Activated T-cell treated with anti-CD3 and anti-CD28 coated beads, Interleukin-2, amount 50 U/mL, for 24 hours (primary cell): Measurements from ENCODE around the gene NR1D1.
A peak's percentile ranks its signal among the peaks of the same experiment; 100 is the strongest.

ENCODE experiments used
- DNase-seq: peaks from one replicate; pipeline ENCODE4 v3.0.0-alpha.2; 2020
- H3K27ac Mint-ChIP-seq: 2 replicates; pipeline ENCODE4 v1.8.0; 2020; ENCODE audit warnings: mild to moderate bottlenecking, mixed read lengths
- H3K27me3 Mint-ChIP-seq: 2 replicates; pipeline ENCODE4 v1.8.0; 2020; ENCODE audit warnings: mixed read lengths
- H3K36me3 Mint-ChIP-seq: 2 replicates; pipeline ENCODE4 v1.8.0; 2020; ENCODE audit warnings: low read depth, mixed read lengths
- H3K4me1 Mint-ChIP-seq: 2 replicates; pipeline ENCODE4 v1.8.0; 2020; ENCODE audit warnings: low read depth, mixed read lengths
- H3K4me3 Mint-ChIP-seq: 2 replicates; pipeline ENCODE4 v1.8.0; 2020; ENCODE audit warnings: mild to moderate bottlenecking, moderate library complexity, mixed read lengths
- H3K9me3 Mint-ChIP-seq: 2 replicates; pipeline ENCODE4 v1.8.0; 2020; ENCODE audit warnings: mixed read lengths

Gene NR1D1

DNA sequence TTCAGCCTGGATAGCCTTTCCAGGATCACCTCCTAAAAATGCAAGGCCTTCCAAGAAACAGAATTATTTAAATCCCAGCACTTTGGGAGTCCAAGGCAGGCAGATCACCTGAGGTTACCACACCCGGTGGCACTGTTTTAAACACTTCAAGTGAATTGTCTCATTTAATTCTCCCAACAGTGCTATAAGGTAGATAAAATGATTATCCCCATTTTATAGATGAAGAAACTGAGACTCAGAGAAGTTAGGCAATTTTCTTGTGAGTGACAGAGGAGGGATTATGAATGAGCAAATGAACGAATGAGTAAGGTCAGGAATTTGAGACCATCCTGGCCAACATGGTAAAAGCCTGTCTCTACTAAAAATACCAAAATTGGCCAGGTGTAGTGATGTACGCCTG lies 20.8 kb downstream of the NR1D1 start:
- Mint-ChIP-seq H3K36me3 (peaks cover 32% of the 10 kb centered on the region), H3K4me3 (no peak overlapping the region), H3K4me1 (peaks cover 20% of the 10 kb centered on the region), H3K27ac (no peak overlapping the region), H3K27me3 (no peaks in the 10 kb centered on the region), H3K9me3 (no peaks in the 10 kb centered on the region)
- DNase-seq = no peak

DNA sequence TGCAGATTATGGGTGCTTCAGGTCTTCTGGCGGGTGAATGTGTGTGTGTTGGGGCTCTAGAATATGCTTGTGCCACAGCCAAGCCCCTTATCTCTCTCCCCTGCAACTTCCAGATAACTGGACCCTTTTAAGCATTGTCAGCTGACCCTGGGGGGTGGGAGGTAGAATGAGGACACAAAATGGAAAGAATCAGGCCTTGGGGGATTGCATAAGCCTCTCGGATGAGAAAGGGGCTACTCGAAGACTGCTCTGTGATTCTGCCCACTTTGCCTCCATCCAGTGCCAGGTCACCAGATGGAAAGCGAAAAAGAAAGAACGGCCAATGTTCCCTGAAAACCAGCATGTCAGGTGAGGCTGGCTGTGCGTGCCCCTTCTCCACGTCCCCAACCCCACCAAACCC lies 23.8 kb downstream of the NR1D1 start:
- peaks cover 19% of the 10 kb centered on the region for H3K36me3 Mint-ChIP-seq
- H3K27ac Mint-ChIP-seq = no peak overlapping the region
- no peaks in the 10 kb centered on the region for H3K27me3 Mint-ChIP-seq
- DNase-seq = no peak
- H3K9me3 Mint-ChIP-seq = no peaks in the 10 kb centered on the region
- no peak overlapping the region for H3K4me3 Mint-ChIP-seq
- H3K4me1 Mint-ChIP-seq = peaks cover 34% of the 10 kb centered on the region

DNA sequence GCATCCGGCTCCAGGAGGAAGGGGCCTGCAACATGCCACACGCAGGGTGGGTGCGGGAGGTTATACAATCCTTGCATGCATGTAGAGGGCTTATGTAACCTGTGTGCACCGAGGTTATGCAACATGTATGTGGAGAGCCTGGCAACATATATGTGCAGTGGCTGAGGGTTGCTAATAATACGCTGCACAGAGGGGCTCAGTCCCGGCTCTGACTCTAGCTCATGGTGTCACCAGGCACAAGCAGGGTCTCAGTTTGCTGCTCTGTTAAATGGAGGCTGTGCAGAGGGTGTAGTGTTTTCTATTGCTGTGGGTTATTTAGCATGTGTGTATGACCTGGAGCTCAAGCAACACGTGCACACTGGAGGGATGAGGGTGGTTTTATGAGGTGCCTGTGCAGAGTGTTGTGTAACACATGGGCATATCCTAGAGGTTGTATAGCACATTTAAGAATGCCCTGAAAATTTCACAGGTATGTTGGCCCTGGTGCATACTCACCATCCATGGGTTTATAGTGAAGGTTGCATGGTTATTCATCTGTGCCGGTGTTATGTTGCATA lies 24.4 kb downstream of the NR1D1 start:
- H3K36me3 Mint-ChIP-seq = peaks cover 18% of the 10 kb centered on the region
- H3K27ac Mint-ChIP-seq = peak overlapping the region; percentile 89
- H3K4me1 Mint-ChIP-seq = peaks cover 39% of the 10 kb centered on the region
- DNase-seq = no peak
- no peak overlapping the region for H3K4me3 Mint-ChIP-seq
- no peaks in the 10 kb centered on the region for H3K27me3 Mint-ChIP-seq
- H3K9me3 Mint-ChIP-seq = no peaks in the 10 kb centered on the region

DNA sequence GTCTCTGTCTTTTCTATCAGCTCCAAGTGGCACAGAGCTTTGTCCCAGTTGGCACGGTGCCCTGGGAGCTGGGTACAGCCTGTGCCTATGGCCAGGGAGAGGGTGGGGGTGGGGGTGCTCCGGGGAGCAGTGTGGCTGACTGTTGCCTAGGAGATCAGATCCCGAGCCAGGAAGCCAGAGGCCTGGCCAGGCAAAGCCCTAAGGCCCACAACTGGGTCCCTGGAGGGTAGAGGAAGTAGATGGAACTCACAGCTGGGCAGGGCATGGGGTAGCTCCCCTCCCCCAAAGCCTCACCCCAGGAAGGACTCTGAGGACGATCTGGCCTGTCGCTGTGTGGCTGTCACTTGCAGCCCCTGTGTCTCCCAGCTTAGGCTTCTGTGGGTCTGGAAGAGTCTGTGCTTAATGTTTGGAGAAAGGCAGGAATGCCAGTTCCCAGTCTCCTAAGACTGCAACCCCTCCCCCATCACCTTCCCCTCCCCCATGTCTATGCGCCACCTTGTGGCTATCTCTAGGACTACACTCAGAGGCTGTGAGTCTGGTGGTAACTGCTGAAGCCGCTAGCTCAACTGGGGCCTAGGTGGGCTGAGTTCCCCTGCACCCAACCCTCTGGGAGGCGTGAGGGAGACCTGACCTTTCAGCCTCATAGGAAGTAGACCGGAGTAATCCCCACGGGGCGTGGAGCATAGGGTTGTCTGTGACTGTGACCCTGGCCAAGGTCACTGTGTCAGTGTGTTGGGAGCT lies 25.0 kb downstream of the NR1D1 start:
- DNase-seq = peak; percentile 82
- peak overlapping the region; percentile 89 for H3K27ac Mint-ChIP-seq
- no peaks in the 10 kb centered on the region for H3K27me3 Mint-ChIP-seq
- peaks cover 16% of the 10 kb centered on the region for H3K36me3 Mint-ChIP-seq
- no peaks in the 10 kb centered on the region for H3K9me3 Mint-ChIP-seq
- H3K4me1 Mint-ChIP-seq = peaks cover 46% of the 10 kb centered on the region
- no peak overlapping the region for H3K4me3 Mint-ChIP-seq

DNA sequence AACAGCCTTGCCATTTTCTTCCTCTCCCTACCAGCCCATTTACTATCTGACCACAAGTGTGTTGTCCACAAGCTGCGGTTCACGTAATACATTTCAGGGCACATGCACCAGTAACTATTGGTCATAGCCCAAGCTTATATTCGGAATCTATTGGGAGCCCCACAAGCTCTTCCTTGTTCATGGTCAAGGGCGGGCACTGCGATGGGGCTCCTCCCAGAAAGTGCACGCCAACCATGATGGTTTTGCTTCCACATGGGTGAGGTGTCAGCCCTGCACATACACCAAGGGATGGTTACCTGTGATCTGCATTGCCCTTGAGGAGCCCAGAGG lies 25.6 kb downstream of the NR1D1 start:
- Mint-ChIP-seq H3K27me3 (no peaks in the 10 kb centered on the region), H3K36me3 (peaks cover 13% of the 10 kb centered on the region), H3K4me3 (no peak overlapping the region), H3K27ac (no peak overlapping the region), H3K9me3 (no peaks in the 10 kb centered on the region), H3K4me1 (peaks cover 51% of the 10 kb centered on the region)
- DNase-seq = no peak

GRCh38 chr17:40074175-40074512 lies 26.2 kb downstream of the NR1D1 start:
- Mint-ChIP-seq H3K9me3 (no peaks in the 10 kb centered on the region), H3K27me3 (no peaks in the 10 kb centered on the region), H3K36me3 (peaks cover 13% of the 10 kb centered on the region), H3K4me3 (no peak overlapping the region), H3K27ac (peak overlapping the region; percentile 8), H3K4me1 (peaks cover 58% of the 10 kb centered on the region)
- no peak for DNase-seq

DNA sequence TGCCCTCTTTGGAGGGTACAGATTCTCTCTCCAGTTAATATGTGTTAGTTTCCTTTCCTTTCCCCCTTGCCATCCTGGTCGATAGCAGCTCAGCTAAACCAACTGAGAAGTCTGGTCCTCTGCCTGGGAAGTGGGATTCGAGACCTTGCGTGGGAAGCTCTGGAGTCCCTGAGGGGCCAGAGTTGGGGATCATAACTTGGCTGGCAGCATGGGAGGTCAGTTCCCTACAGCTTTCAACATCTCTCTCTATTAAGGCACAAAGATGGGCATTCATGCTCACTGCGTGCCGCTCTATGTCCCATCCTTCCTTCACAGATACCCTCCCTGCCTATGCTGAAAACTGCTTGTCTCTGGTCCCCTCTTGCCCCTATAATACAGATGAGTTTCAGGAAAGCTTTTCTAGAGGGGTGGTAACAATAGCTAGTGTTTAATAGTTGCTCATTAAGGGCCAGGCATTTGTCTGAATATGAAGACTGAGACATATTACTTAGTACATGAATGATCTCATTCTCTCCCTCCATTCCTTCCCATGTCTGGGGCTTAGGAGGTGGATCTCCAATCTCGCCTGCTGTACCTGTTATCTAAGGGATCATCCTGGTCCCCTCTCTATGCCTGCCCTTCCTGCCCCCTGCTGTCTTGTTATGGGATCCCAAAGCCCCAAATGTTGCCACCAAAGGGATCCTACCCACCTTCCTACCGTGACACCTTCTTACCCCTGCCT lies 26.8 kb downstream of the NR1D1 start:
- Mint-ChIP-seq H3K9me3 (no peaks in the 10 kb centered on the region), H3K27ac (peak overlapping the region; percentile 8), H3K27me3 (no peaks in the 10 kb centered on the region), H3K4me1 (peaks cover 63% of the 10 kb centered on the region), H3K4me3 (no peak overlapping the region), H3K36me3 (peaks cover 10% of the 10 kb centered on the region)
- DNase-seq = peak; percentile 27

DNA sequence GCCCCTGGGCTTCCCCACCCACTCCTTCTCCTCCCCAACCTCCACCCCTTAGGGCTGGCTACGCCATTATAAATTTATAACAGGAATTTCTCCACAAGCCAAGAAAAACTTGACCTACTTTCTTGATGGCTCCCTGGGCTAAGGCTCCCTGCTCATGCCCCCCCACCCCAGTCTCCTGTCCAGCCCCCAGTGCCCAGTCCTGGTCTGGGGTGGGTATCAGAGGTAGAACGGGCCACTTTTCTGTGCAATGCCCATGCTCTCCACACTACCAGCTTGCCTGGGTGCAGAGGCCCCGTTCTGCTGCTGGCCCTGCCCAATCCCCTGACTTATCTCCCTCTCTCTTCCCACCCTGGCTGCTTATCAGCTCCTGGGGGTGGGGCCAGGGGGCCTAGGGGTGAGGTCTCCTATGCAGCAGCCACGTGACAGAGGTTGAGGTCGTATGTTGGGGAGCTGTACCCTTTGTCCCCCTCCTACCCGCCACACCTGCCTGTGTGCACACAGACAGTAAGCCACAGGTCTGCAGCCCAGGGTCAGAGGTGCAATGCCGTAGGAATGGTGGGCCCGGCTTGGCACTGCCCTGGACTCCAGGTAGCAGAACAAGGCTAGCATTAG lies 27.5 kb downstream of the NR1D1 start:
- DNase-seq = peak; percentile 28
- Mint-ChIP-seq H3K36me3 (peaks cover 8% of the 10 kb centered on the region), H3K27me3 (no peaks in the 10 kb centered on the region), H3K4me1 (peaks cover 69% of the 10 kb centered on the region), H3K4me3 (no peak overlapping the region), H3K9me3 (no peaks in the 10 kb centered on the region), H3K27ac (peak overlapping the region; percentile 12)

DNA sequence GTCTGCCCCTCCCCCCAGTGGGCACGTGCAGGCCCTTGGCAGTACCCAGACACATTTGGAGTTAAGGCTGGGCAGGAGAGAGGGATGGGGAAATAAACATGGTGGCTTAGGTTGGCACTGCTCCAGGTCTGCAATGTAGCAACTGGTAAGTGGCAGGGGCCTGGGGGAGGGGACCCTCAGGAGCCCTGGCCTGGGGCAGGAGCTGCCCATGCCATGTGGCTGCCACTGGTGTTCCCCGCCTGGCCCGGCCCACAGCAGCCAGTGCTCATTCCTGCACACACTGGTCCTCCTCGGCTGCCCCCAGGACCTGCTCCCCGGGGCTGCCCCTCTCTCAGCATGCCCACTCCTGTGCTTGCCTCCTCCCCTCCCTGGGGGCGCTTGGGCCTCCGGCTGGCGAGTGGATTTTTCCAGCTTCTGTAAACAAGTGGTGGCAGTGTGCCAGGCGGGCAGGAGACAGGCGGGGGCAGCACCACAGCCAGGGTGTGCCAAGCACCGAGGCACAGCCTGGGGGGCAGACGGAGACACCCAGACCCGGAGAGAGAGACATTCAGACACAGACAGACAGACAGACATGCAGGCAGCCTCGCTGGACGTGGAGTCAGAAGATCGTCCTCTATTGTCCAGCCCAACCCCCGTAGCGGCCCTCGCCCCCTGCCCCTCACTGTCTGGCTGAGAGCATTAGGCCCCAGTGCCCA lies 28.2 kb downstream of the NR1D1 start:
- Mint-ChIP-seq H3K4me3 (no peak overlapping the region), H3K27me3 (no peaks in the 10 kb centered on the region), H3K9me3 (no peaks in the 10 kb centered on the region), H3K27ac (peak overlapping the region; percentile 74), H3K36me3 (peaks cover 5% of the 10 kb centered on the region), H3K4me1 (peaks cover 75% of the 10 kb centered on the region)
- DNase-seq = peak; percentile 35

GRCh38 chr17:40071313-40072039 lies 28.9 kb downstream of the NR1D1 start:
- Mint-ChIP-seq H3K36me3 (peaks cover 4% of the 10 kb centered on the region), H3K9me3 (no peaks in the 10 kb centered on the region), H3K4me3 (no peak overlapping the region), H3K27ac (peak overlapping the region; percentile 74), H3K4me1 (peaks cover 81% of the 10 kb centered on the region), H3K27me3 (no peaks in the 10 kb centered on the region)
- peak; percentile 43 for DNase-seq

DNA sequence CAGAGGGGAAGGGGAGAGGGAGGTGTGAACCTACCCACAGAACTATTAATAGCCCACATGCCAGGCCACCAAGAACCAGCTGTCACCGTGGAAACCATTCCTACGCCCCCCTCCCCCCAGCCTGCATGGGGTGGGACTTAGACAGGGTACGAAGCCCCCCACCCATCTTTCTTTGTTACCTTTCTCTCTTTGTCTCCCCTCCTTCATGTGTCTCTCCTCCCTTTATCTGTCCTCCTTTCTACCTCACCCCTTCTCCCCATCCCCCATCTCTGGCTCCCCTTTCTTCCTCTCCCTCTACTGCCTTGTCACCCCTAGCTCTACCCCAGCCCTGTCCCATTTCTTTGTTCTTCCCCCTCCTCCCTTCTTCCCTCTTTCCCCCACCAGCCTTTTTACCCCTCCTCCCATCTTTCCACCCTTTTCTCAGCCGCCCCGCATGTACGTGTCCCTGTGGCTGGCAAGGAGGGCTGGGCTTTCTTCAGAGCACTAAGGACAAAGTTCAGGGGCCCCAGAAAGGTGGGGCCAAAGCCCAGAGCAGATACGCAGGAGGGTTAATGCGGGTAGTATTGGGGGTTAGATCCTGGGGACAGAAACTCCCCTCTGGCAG lies 29.6 kb downstream of the NR1D1 start:
- H3K27me3 Mint-ChIP-seq = no peaks in the 10 kb centered on the region
- H3K27ac Mint-ChIP-seq = peak overlapping the region; percentile 74
- DNase-seq = peak; percentile 39
- no peaks in the 10 kb centered on the region for H3K9me3 Mint-ChIP-seq
- peaks cover 2% of the 10 kb centered on the region for H3K36me3 Mint-ChIP-seq
- H3K4me3 Mint-ChIP-seq = peak overlapping the region; percentile 79
- peaks cover 81% of the 10 kb centered on the region for H3K4me1 Mint-ChIP-seq

DNA sequence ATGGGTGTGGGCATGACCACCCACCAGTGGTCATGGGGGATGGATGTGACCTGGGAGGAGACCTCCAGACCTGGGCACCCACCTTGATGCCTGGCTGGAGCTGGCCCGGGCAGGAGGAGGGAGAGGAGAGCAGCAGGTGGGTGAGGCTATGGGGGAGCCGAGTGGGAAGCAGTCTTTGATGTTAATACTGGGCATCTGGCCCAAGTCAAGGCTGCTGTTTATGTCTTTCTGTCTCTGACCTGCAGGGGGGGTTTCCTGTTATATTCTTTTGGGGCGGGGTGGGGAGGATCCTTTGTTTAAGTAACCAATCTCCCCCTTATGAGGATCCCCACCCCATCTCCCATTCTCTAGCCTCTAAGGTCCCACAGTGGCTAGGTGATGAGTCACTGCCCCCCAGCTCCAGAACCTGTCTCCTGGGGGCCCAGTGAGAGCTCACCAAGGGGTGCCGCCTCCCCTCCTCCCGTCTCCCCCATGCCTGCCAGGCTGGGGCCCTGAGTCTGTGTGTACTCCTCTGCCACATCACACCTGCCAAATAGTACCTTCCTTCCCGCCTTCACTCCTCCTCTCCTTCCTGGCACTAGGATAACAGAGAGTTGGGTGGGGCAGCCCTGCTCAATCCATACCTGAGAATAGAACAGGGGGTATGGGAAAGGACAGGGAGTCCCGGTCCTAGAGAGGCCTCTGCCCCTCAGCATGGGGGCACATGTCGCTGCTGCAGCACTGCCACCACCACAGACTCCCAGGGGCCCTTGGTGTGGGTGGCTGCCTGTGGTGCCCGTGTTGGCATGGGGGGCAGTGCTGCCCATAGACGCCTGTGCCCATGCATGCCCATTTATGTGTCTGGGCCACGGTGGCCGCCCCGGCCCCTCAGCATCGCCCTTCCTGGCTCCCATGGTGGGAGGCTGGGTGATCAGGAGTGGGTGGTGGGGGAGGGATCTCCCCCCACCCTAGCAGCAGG lies 30.4 kb downstream of the NR1D1 start:
- Mint-ChIP-seq H3K4me1 (peaks cover 78% of the 10 kb centered on the region), H3K36me3 (no peaks in the 10 kb centered on the region), H3K4me3 (peak overlapping the region; percentile 79), H3K9me3 (no peaks in the 10 kb centered on the region), H3K27me3 (no peaks in the 10 kb centered on the region), H3K27ac (peak overlapping the region; percentile 97)
- DNase-seq = peak; percentile 62
